H1 (cell line): ENCODE data around the gene GOLGA6L10. TPM values are rescaled to one million over a fixed set of nuclear protein-coding genes. Genes with fewer than 3 reads are reported as not detected.
"Not testable (repeated sequence)": the region's sequence is repeated elsewhere in the genome, so short reads cannot be mapped to it uniquely, and the experiment has no call there.

Experiments
- CTCF ChIA-PET: fragments of 300-600 bp; sonication (Branson Sonifier 250); formaldehyde crosslinking; loops from one replicate; lab custom pipeline; 2021; ENCODE audit not compliant: partially characterized antibody; lab: Charles Lee
- POLR2A ChIA-PET: fragments of 300-600 bp; sonication (Branson Sonifier 250); formaldehyde crosslinking; loops from one replicate; lab custom pipeline; 2021; ENCODE audit warnings: inconsistent platforms; ENCODE audit not compliant: partially characterized antibody; lab: Charles Lee
- DNase-seq, 2 experiments: peaks; one replicate each; pipeline versions ENCODE4 v3.0.0 to v3.0.0-alpha.2; 2010 to 2022; ENCODE audit warnings: low spot score in 2 of 2, low read depth in 1 of 2, mixed read lengths in 1 of 2
- FAIRE-seq: peaks from 2 replicates; lab custom pipeline; 2011; peaks lifted over from hg19 to GRCh38; lab: Jason Lieb, UNC
- H2AFZ ChIP-seq: 2 replicates; pipeline ENCODE4 v1.8.1; 2012; ENCODE audit warnings: low read length, inconsistent platforms
- H2AK5ac ChIP-seq: 2 replicates; pipeline ENCODE4 v1.6.1; 2013; ENCODE audit warnings: low read depth, low read length
- H2BK120ac ChIP-seq: replicated peaks from 2 replicates; pipeline ENCODE3; 2013; ENCODE audit warnings: low read depth, low read length, inconsistent platforms
- H2BK12ac ChIP-seq: 2 replicates; pipeline ENCODE4 v1.6.1; 2013; ENCODE audit warnings: low read depth, low read length
- H2BK15ac ChIP-seq: 2 replicates; pipeline ENCODE4 v1.6.1; 2013; ENCODE audit warnings: low read length
- H2BK20ac ChIP-seq: 2 replicates; pipeline ENCODE4 v1.6.1; 2013; ENCODE audit warnings: low read length
- H2BK5ac ChIP-seq: 2 replicates; pipeline ENCODE4 v1.6.1; 2013; ENCODE audit warnings: low read depth, low read length
- H3K14ac ChIP-seq: 2 replicates; pipeline ENCODE4 v1.6.1; 2013; ENCODE audit warnings: inconsistent platforms; ENCODE audit not compliant: insufficient read length
- H3K18ac ChIP-seq: 2 replicates; pipeline ENCODE4 v1.6.1; 2013; ENCODE audit warnings: low read length; ENCODE audit errors: extremely low read depth
- H3K23ac ChIP-seq: 2 replicates; pipeline ENCODE4 v1.6.1; 2013; ENCODE audit warnings: inconsistent platforms; ENCODE audit not compliant: insufficient read length
- H3K23me2 ChIP-seq: 2 replicates; pipeline ENCODE4 v1.6.1; 2013; ENCODE audit warnings: low read depth, low read length
- H3K27ac ChIP-seq: 2 replicates; pipeline ENCODE4 v1.6.1; 2011; ENCODE audit warnings: low read depth, low read length, inconsistent platforms
- H3K27me3 ChIP-seq, 4 experiments: replicated peaks in 1 of 4; 1 replicate in 1 of 4; 2 replicates in 3 of 4; pipeline versions ENCODE4 v1.6.1 to v1.8.1; 2011 to 2013; ENCODE audit warnings: low read length in 3 of 4, mild to moderate bottlenecking in 3 of 4, inconsistent platforms in 2 of 4, mixed read lengths in 2 of 4, moderate library complexity in 1 of 4; ENCODE audit not compliant: control insufficient read depth in 3 of 4, insufficient read depth in 3 of 4; ENCODE audit errors: extremely low read depth in 1 of 4
- H3K36me3 ChIP-seq, 4 experiments: 2 replicates each; pipeline versions ENCODE4 v1.6.1 to v1.8.1; 2011 to 2013; ENCODE audit warnings: mild to moderate bottlenecking in 4 of 4, low read length in 3 of 4, moderate library complexity in 2 of 4, control low read depth in 1 of 4, inconsistent platforms in 1 of 4; ENCODE audit not compliant: insufficient read depth in 4 of 4, control insufficient read depth in 2 of 4
- H3K4ac ChIP-seq: replicated peaks from 2 replicates; pipeline ENCODE3; 2013; ENCODE audit warnings: low read length, low read depth, mixed read lengths, inconsistent platforms; ENCODE audit not compliant: insufficient read length
- H3K4me1 ChIP-seq, 4 experiments: replicated peaks in 1 of 4; 1 replicate in 1 of 4; 2 replicates in 3 of 4; pipeline versions ENCODE4 v1.6.1 to v1.8.1; 2011 to 2013; ENCODE audit warnings: low read length in 3 of 4, inconsistent platforms in 2 of 4, mixed read lengths in 1 of 4; ENCODE audit not compliant: insufficient read depth in 4 of 4, control insufficient read depth in 3 of 4
- H3K4me2 ChIP-seq, 2 experiments: 2 replicates each; pipeline versions ENCODE4 v1.6.1 to v1.8.1; 2011 to 2013; ENCODE audit warnings: low read depth in 2 of 2, low read length in 2 of 2, control low read depth in 1 of 2, inconsistent platforms in 1 of 2, mild to moderate bottlenecking in 1 of 2; ENCODE audit not compliant: insufficient read depth in 1 of 2
- H3K4me3 ChIP-seq, 4 experiments: fragments of 200-600, 300-600 bp in 1 of 4; sonication (generic), shearing (Covaris generic), sonication (Bioruptor Twin) in 1 of 4; 2 replicates each; pipeline versions ENCODE4 v1.5.1 to v1.8.1; 2011 to 2016; ENCODE audit warnings: low read length in 4 of 4, low read depth in 3 of 4, control low read depth in 2 of 4, inconsistent platforms in 2 of 4, mild to moderate bottlenecking in 2 of 4, mixed read lengths in 1 of 4, moderate library complexity in 1 of 4; ENCODE audit not compliant: insufficient read depth in 2 of 4; ENCODE audit errors: extremely low read depth in 1 of 4
- H3K56ac ChIP-seq: replicated peaks from 2 replicates; pipeline ENCODE3; 2013; ENCODE audit warnings: low read depth, mild to moderate bottlenecking, mixed read lengths, low read length, inconsistent platforms; ENCODE audit not compliant: insufficient read length
- H3K79me1 ChIP-seq: 2 replicates; pipeline ENCODE4 v1.6.1; 2013; ENCODE audit warnings: low read depth, low read length, control low read depth
- H3K79me2 ChIP-seq, 2 experiments: 2 replicates each; pipeline versions ENCODE4 v1.6.1 to v1.8.1; 2012 to 2013; ENCODE audit warnings: low read length in 2 of 2, mild to moderate bottlenecking in 2 of 2, inconsistent platforms in 1 of 2; ENCODE audit not compliant: insufficient read depth in 2 of 2, control insufficient read depth in 1 of 2
- H3K9ac ChIP-seq, 4 experiments: replicated peaks in 1 of 4; 1 replicate in 1 of 4; 2 replicates in 3 of 4; pipeline versions ENCODE4 v1.6.1 to v1.8.1; 2011 to 2013; ENCODE audit warnings: low read depth in 3 of 4, low read length in 3 of 4, control low read depth in 2 of 4, mild to moderate bottlenecking in 2 of 4, moderate library complexity in 2 of 4, inconsistent platforms in 1 of 4; ENCODE audit errors: extremely low read depth in 1 of 4
- H3K9me3 ChIP-seq, 2 experiments: 2 replicates each; pipeline versions ENCODE4 v1.6.1 to v1.8.1; 2012 to 2013; ENCODE audit warnings: mild to moderate bottlenecking in 2 of 2, moderate library complexity in 2 of 2, control low read depth in 1 of 2, inconsistent platforms in 1 of 2, low read depth in 1 of 2, low read length in 1 of 2, mixed read lengths in 1 of 2; ENCODE audit not compliant: insufficient read depth in 2 of 2
- H4K20me1 ChIP-seq, 2 experiments: replicated peaks in 1 of 2; 2 replicates each; pipeline versions ENCODE3 to v1.8.1; 2011 to 2013; ENCODE audit warnings: inconsistent platforms in 2 of 2, low read length in 2 of 2, mild to moderate bottlenecking in 1 of 2; ENCODE audit not compliant: insufficient read depth in 2 of 2, control insufficient read depth in 1 of 2
- H4K5ac ChIP-seq: 2 replicates; pipeline ENCODE4 v1.6.1; 2013; ENCODE audit warnings: low read length, low read depth, mixed read lengths, inconsistent platforms; ENCODE audit not compliant: insufficient read length
- H4K8ac ChIP-seq: 2 replicates; pipeline ENCODE4 v1.8.0; 2013; ENCODE audit warnings: mild to moderate bottlenecking, moderate library complexity, low read length, inconsistent platforms; ENCODE audit not compliant: insufficient read depth; ENCODE audit errors: extremely low read depth
- H4K91ac ChIP-seq: replicated peaks from 2 replicates; pipeline ENCODE3; 2013; ENCODE audit warnings: low read length, mixed read lengths, inconsistent platforms; ENCODE audit not compliant: insufficient read length
- WGBS, 2 experiments: shearing (Covaris generic) in 1 of 2; methylation state at CpG; one replicate each; pipeline versions ENCODE4 v1.1.6 to v1.1.7; 2013 to 2015; ENCODE audit warnings: low lambda C conversion rate in 2 of 2, mixed read lengths in 2 of 2, inconsistent platforms in 1 of 2, low coverage in 1 of 2, missing lambda C conversion rate in 1 of 2; ENCODE audit not compliant: insufficient replicate concordance in 2 of 2, insufficient coverage in 1 of 2, insufficient read length in 1 of 2; ENCODE audit errors: extremely low coverage in 1 of 2, missing lambda C conversion rate in 1 of 2; 5-methylcytosine and 5-hydroxymethylcytosine counted together
- polyA plus RNA-seq, 7 experiments: library from polyadenylated mRNA; depleted of rRNA in 3 of 7; stranded (reverse) in 5 of 7; unstranded in 2 of 7; fragments of >200 nt in 5 of 7; fragments of 200-250 nt in 2 of 7; gene quantifications; 1 replicate in 5 of 7; 2 replicates in 1 of 7; 4 replicates in 1 of 7; pipeline versions ENCODE4 v1.2.1 to v1.2.3, GENCODE V29; 2011 to 2013; ENCODE audit warnings: missing spikeins in 2 of 7, mixed read lengths in 2 of 7
- total RNA-seq: library from RNA; stranded (reverse); fragmentation: NEBNext Ultra II Directional; extraction: Animal tissue kit (Norgen Biotek cat#: 25700); gene quantifications from 2 replicates; pipeline ENCODE4 v1.2.1, GENCODE V29; 2021

GOLGA6L10 gene
- total and polyA plus RNA-seq, 2 of the 8 experiments (the other 6 are each of a cell fraction or from before 2014, with no cell fraction given) = 0.91 to 4.0 TPM

DNA sequence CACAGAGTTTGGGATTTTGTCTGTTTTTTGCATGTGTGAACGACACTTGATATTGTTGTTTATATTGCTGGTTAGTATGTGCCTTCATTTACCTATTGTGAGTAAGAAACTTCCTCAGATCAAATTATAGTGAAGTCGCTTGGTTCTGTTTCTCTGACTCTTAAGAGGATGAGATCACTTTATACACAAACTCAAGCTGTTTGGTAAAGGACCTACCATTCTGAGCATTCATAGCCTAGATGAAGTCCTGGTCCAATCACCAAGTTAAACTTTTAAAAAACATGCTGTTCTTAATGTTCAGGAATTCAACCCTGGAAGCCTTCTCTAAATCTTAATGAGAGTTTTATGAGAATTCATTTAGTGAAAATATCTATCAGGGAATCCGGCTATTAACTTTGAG is 15.3 kb upstream of the GOLGA6L10 start:
- H2AFZ ChIP-seq, FAIRE-seq, DNase-seq, H3K9ac ChIP-seq, H3K4ac ChIP-seq, H4K20me1 ChIP-seq, H3K9me3 ChIP-seq, H2BK5ac ChIP-seq, H3K4me1 ChIP-seq, H3K27ac ChIP-seq, POLR2A ChIA-PET, H4K8ac ChIP-seq, H3K79me1 ChIP-seq, H4K91ac ChIP-seq, H2AK5ac ChIP-seq, CTCF ChIA-PET, H3K23me2 ChIP-seq, H2BK20ac ChIP-seq, H2BK120ac ChIP-seq, H2BK12ac ChIP-seq, H2BK15ac ChIP-seq, H3K4me3 ChIP-seq, H3K36me3 ChIP-seq, H3K18ac ChIP-seq, H3K23ac ChIP-seq, H3K56ac ChIP-seq, H4K5ac ChIP-seq, H3K14ac ChIP-seq, H3K4me2 ChIP-seq, H3K79me2 ChIP-seq, H3K27me3 ChIP-seq: not testable (repeated sequence)
- no CpG with 5 or more reads among the region's 3 CpGs for WGBS, 2 experiments

DNA sequence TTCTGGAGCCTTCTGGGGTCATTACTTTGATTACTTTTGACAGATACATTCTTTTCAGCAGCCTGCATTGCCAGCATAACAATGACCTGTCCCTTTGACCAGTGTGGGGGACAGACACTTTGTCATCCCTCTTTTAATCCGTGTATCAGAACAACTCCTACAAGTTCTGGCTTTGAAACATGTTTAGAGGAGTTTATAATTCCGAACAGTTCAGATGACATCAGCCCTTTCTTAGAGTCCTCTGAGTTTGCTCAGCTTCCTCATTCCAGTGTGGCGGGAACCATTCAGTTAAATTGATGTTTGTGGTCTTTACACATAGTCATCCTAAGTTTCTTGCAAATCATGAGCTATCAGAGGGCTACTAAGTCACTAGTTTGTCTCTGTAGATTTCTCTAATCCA is 13.5 kb upstream of the GOLGA6L10 start:
- H2BK15ac ChIP-seq, H4K20me1 ChIP-seq, H2AK5ac ChIP-seq, H3K18ac ChIP-seq, H3K23ac ChIP-seq, H4K8ac ChIP-seq, POLR2A ChIA-PET, H3K9ac ChIP-seq, DNase-seq, H3K36me3 ChIP-seq, FAIRE-seq, CTCF ChIA-PET, H3K23me2 ChIP-seq, H3K27me3 ChIP-seq, H2BK120ac ChIP-seq, H2AFZ ChIP-seq, H4K91ac ChIP-seq, H3K4ac ChIP-seq, H2BK20ac ChIP-seq, H3K4me3 ChIP-seq, H2BK12ac ChIP-seq, H2BK5ac ChIP-seq, H3K27ac ChIP-seq, H3K4me2 ChIP-seq, H3K79me1 ChIP-seq, H4K5ac ChIP-seq, H3K56ac ChIP-seq, H3K9me3 ChIP-seq, H3K79me2 ChIP-seq, H3K14ac ChIP-seq, H3K4me1 ChIP-seq: not testable (repeated sequence)
- WGBS, 2 experiments = no CpG with 5 or more reads among the region's 3 CpGs
